IMR-90 (cell line): ENCODE measurements around the gene ACOXL. TPM values are rescaled to one million over a fixed set of nuclear protein-coding genes. Genes with fewer than 3 reads are reported as not detected.

Experiments used
- ATAC-seq: fragments of 200-7000 bp; cut with Tn5 transposase; 2 replicates; pipeline ENCODE4 v1.9.1; 2020; ENCODE audit warnings: low read depth, mild to moderate bottlenecking, moderate library complexity
- BruUV-seq: library from RNA; stranded (reverse); fragments of 400-500 nt; replicated peaks from 2 replicates; lab custom pipeline; 2021; lab: Mats Ljungman, UMichigan
- CTCF ChIA-PET: fragments of 300-600 bp; formaldehyde crosslinking; extraction: SDS; loops from one replicate; lab custom pipeline; 2021; ENCODE audit warnings: antibody characterized with exemption; lab: Yijun Ruan, JAX
- POLR2A ChIA-PET: fragments of 300-600 bp; sonication (Branson Sonifier 250); formaldehyde crosslinking; loops from one replicate; lab custom pipeline; 2022; ENCODE audit warnings: antibody characterized with exemption; ENCODE audit not compliant: unreplicated experiment; lab: Charles Lee
- DNase-seq: peaks from one replicate; pipeline ENCODE4 v3.0.0; 2013
- H2AFZ ChIP-seq: replicated peaks from 2 replicates; pipeline ENCODE3; 2013; ENCODE audit warnings: low read length, mild to moderate bottlenecking; ENCODE audit not compliant: poor library complexity
- H2AK5ac ChIP-seq: 2 replicates; pipeline ENCODE4 v1.6.1; 2013; ENCODE audit warnings: low read depth, low read length, inconsistent platforms
- H2AK9ac ChIP-seq: replicated peaks from 2 replicates; pipeline ENCODE3; 2013; ENCODE audit warnings: mild to moderate bottlenecking, low read depth, low read length, moderate library complexity; ENCODE audit not compliant: poor library complexity
- H2BK120ac ChIP-seq: 2 replicates; pipeline ENCODE4 v1.6.1; 2013; ENCODE audit warnings: low read depth, low read length, inconsistent platforms
- H2BK15ac ChIP-seq: 3 replicates; pipeline ENCODE4 v1.6.1; 2013; ENCODE audit warnings: low read depth, low read length, inconsistent platforms
- H2BK20ac ChIP-seq: 2 replicates; pipeline ENCODE4 v1.6.1; 2013; ENCODE audit warnings: low read depth, mild to moderate bottlenecking, inconsistent platforms, low read length, moderate library complexity
- H2BK5ac ChIP-seq: 2 replicates; pipeline ENCODE4 v1.6.1; 2013; ENCODE audit warnings: mild to moderate bottlenecking, low read depth, low read length, inconsistent platforms; ENCODE audit not compliant: poor library complexity, severe bottlenecking
- H3K14ac ChIP-seq: replicated peaks from 2 replicates; pipeline ENCODE4 v1.6.1; 2013; ENCODE audit warnings: low read depth, low read length, inconsistent platforms
- H3K18ac ChIP-seq: 2 replicates; pipeline ENCODE4 v1.6.1; 2013; ENCODE audit warnings: low read depth, low read length, control low read depth
- H3K23ac ChIP-seq: 2 replicates; pipeline ENCODE4 v1.6.1; 2013; ENCODE audit warnings: low read depth, low read length, inconsistent platforms
- H3K27ac ChIP-seq: 2 replicates; pipeline ENCODE4 v1.5.1; 2013; ENCODE audit warnings: mild to moderate bottlenecking, control low read depth, low read length; ENCODE audit not compliant: insufficient read depth
- H3K27me3 ChIP-seq: 2 replicates; pipeline ENCODE4 v1.6.1; 2013; ENCODE audit warnings: low read length; ENCODE audit not compliant: control insufficient read depth, insufficient read depth
- H3K36me3 ChIP-seq: 2 replicates; pipeline ENCODE4 v1.6.1; 2013; ENCODE audit warnings: low read length, mixed read lengths; ENCODE audit not compliant: control insufficient read depth, insufficient read depth
- H3K4ac ChIP-seq: 2 replicates; pipeline ENCODE4 v1.6.1; 2013; ENCODE audit warnings: low read depth, low read length, inconsistent platforms
- H3K4me1 ChIP-seq: 2 replicates; pipeline ENCODE4 v1.6.1; 2013; ENCODE audit warnings: low read length, mixed read lengths; ENCODE audit not compliant: control insufficient read depth, insufficient read depth
- H3K4me2 ChIP-seq: 2 replicates; pipeline ENCODE4 v1.6.1; 2013; ENCODE audit warnings: low read depth, mild to moderate bottlenecking, control low read depth, low read length, moderate library complexity
- H3K4me3 ChIP-seq: 2 replicates; pipeline ENCODE4 v1.5.1; 2013; ENCODE audit warnings: low read depth, mild to moderate bottlenecking, control low read depth, low read length, moderate library complexity; ENCODE audit not compliant: insufficient read depth
- H3K56ac ChIP-seq: 2 replicates; pipeline ENCODE4 v1.6.1; 2013; ENCODE audit warnings: low read length, inconsistent platforms; ENCODE audit not compliant: insufficient read depth; ENCODE audit errors: extremely low read depth
- H3K79me1 ChIP-seq, 2 experiments: 2 replicates each; pipeline ENCODE4 v1.6.1; 2013; ENCODE audit warnings: low read length in 2 of 2, inconsistent platforms in 1 of 2, low read depth in 1 of 2
- H3K9ac ChIP-seq: 2 replicates; pipeline ENCODE4 v1.6.1; 2013; ENCODE audit warnings: low read depth, low read length, control low read depth
- H3K9me1 ChIP-seq: 2 replicates; pipeline ENCODE4 v1.6.1; 2013; ENCODE audit warnings: low read length, inconsistent platforms; ENCODE audit not compliant: insufficient read depth
- H3K9me3 ChIP-seq: 2 replicates; pipeline ENCODE4 v1.6.1; 2013; ENCODE audit warnings: low read length; ENCODE audit not compliant: control insufficient read depth, insufficient read depth
- H4K20me1 ChIP-seq: 2 replicates; pipeline ENCODE4 v1.6.1; 2013; ENCODE audit warnings: low read length, inconsistent platforms; ENCODE audit not compliant: insufficient read depth
- H4K5ac ChIP-seq: 2 replicates; pipeline ENCODE4 v1.6.1; 2013; ENCODE audit warnings: mild to moderate bottlenecking, low read depth, low read length, control low read depth
- H4K8ac ChIP-seq, 2 experiments: 2 replicates each; pipeline ENCODE4 v1.6.1; 2013; ENCODE audit warnings: low read depth in 2 of 2, low read length in 2 of 2, control low read depth in 1 of 2, inconsistent platforms in 1 of 2
- H4K91ac ChIP-seq: 2 replicates; pipeline ENCODE4 v1.6.1; 2013; ENCODE audit warnings: low read depth, low read length, inconsistent platforms; ENCODE audit not compliant: insufficient read depth
- BHLHE40 ChIP-seq: fragments of 150-350 bp; IDR thresholded peaks from 2 replicates; pipeline ENCODE4 v1.6.1; 2016; ENCODE audit warnings: mild to moderate bottlenecking, low read depth, low read length
- CEBPB ChIP-seq: IDR thresholded peaks from 2 replicates; pipeline ENCODE4 v1.6.1; 2012; ENCODE audit warnings: low read depth, low read length, improper control_type of control experiment
- CHD1 ChIP-seq: IDR thresholded peaks from 2 replicates; pipeline ENCODE4 v1.6.1; 2012; ENCODE audit warnings: low read depth, low read length, improper control_type of control experiment
- FOS ChIP-seq: fragments of 150-350 bp; IDR thresholded peaks from 2 replicates; pipeline ENCODE4 v1.6.1; 2016; ENCODE audit warnings: low read depth, low read length
- MAFK ChIP-seq: IDR thresholded peaks from 2 replicates; pipeline ENCODE4 v1.6.1; 2012; ENCODE audit warnings: low read depth, low read length, improper control_type of control experiment
- MAZ ChIP-seq: IDR thresholded peaks from 2 replicates; pipeline ENCODE4 v1.6.1; 2012; ENCODE audit warnings: low read depth, mild to moderate bottlenecking, low read length, improper control_type of control experiment, moderate library complexity, borderline replicate concordance
- MXI1 ChIP-seq: IDR thresholded peaks from 2 replicates; pipeline ENCODE4 v1.6.1; 2012; ENCODE audit warnings: low read depth, mild to moderate bottlenecking, low read length, moderate library complexity, borderline replicate concordance
- NFE2L2 ChIP-seq: fragments of 150-350 bp; IDR thresholded peaks from 2 replicates; pipeline ENCODE4 v1.6.1; 2016; ENCODE audit warnings: low read depth, mild to moderate bottlenecking, low read length
- POLR2A ChIP-seq: IDR thresholded peaks from 2 replicates; pipeline ENCODE4 v1.6.1; 2012; ENCODE audit warnings: mild to moderate bottlenecking, low read depth, low read length
- RAD21 ChIP-seq: IDR thresholded peaks from 2 replicates; pipeline ENCODE4 v1.6.1; 2012; ENCODE audit warnings: low read length, improper control_type of control experiment
- RCOR1 ChIP-seq: IDR thresholded peaks from 2 replicates; pipeline ENCODE4 v1.6.1; 2012; ENCODE audit warnings: mild to moderate bottlenecking, low read length, improper control_type of control experiment; ENCODE audit not compliant: insufficient replicate concordance
- RFX5 ChIP-seq: IDR thresholded peaks from 2 replicates; pipeline ENCODE4 v1.8.0; 2012; ENCODE audit warnings: low read depth, mild to moderate bottlenecking, low read length, moderate library complexity
- SMC3 ChIP-seq: fragments of 150-350 bp; IDR thresholded peaks from 2 replicates; pipeline ENCODE4 v1.6.1; 2016; ENCODE audit warnings: low read depth, mild to moderate bottlenecking, antibody characterized with exemption, low read length, moderate library complexity
- WGBS, 2 experiments: methylation state at CpG; one replicate each; pipeline versions ENCODE4 v1.1.5 to v1.1.7; 2013; ENCODE audit warnings: missing lambda C conversion rate in 2 of 2; ENCODE audit not compliant: insufficient read length in 1 of 2; ENCODE audit errors: extremely low coverage in 2 of 2; 5-methylcytosine and 5-hydroxymethylcytosine counted together
- dilution Hi-C: fragments of 300-500 bp; cut with HindIII; formaldehyde crosslinking; loops from one replicate; pipeline ENCODE4 v1.14.3; 2018; ENCODE audit warnings: low sequenced_read_pairs; ENCODE audit not compliant: unreplicated experiment
- in situ Hi-C: fragments of 300-500 bp; cut with MboI; formaldehyde crosslinking; loops from 3 replicates; pipeline ENCODE4 v1.14.3; 2019; ENCODE audit warnings: low sequenced_read_pairs, inconsistent platforms, mixed read lengths
- intact Hi-C: fragments of 100-400 bp; cut with micrococcal nuclease; formaldehyde crosslinking; loops from 2 replicates; pipeline ENCODE4 v1.10.0; 2022
- polyA plus RNA-seq, 3 experiments: library from polyadenylated mRNA; depleted of rRNA; stranded (reverse); fragments of >200 nt; gene quantifications; 2 replicates each; pipeline ENCODE4 v1.2.3, GENCODE V29; 2012; ENCODE audit warnings: low replicate concordance in 1 of 3
- total RNA-seq: library from RNA; depleted of rRNA; stranded (reverse); fragments of >200 nt; gene quantifications from 2 replicates; pipeline ENCODE4 v1.2.3, GENCODE V29; 2012
- TF ChIP-seq, protein P1 (sequence below): fragments of 150-350 bp; IDR thresholded peaks from 2 replicates; pipeline ENCODE4 v1.6.1; 2016; ENCODE audit warnings: low read depth, mild to moderate bottlenecking, low read length, moderate library complexity, borderline replicate concordance
- TF ChIP-seq, protein P2 (sequence below): conservative IDR thresholded peaks from 2 replicates; pipeline ENCODE4 v1.5.1; 2012; ENCODE audit warnings: mild to moderate bottlenecking, low read depth, low read length, improper control_type of control experiment
- TF ChIP-seq, protein P3 (sequence below): fragments of 150-350 bp; IDR thresholded peaks from 2 replicates; pipeline ENCODE4 v1.6.1; 2017; ENCODE audit warnings: mild to moderate bottlenecking, antibody characterized with exemption, low read length, low read depth

The ACOXL gene
- total and polyA plus RNA-seq, 2 of the 4 experiments (the other 2 are of a cell fraction): not detected

DNA sequence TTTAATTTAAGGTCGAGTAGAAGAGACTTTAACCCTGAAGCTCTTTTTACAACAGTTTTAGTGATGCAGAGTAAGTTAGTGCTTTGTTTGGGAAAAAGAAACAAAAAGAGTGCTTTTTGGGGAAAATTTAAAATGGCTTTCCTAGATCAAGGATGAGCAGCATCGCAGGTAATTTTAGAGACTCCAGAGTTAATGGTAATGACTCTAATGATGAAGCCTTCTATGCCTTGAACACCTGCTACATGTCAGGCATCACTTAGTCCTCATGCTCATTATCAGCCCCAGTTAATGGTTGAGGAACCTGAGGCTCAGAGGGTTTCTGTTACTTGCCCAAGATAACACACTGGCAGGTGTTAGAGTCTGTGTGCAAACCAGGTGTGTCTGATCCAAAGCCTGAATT is 167.8 kb downstream of the ACOXL start:
- BruUV-seq: no TSS peak
- Histone ChIP-seq H4K8ac (no peak overlapping the region), H3K56ac (no peak overlapping the region), H3K18ac (no peak overlapping the region), H3K4me3 (no peak overlapping the region), H3K4ac (no peak overlapping the region), H4K20me1 (no peaks in the 10 kb centered on the region), H2AK5ac (no peak overlapping the region), H2BK120ac (no peak overlapping the region), H3K9me1 (no peaks in the 10 kb centered on the region), H2BK5ac (no peak overlapping the region), H3K4me2 (no peak overlapping the region), H3K27ac (no peak overlapping the region), H3K4me1 (no peaks in the 10 kb centered on the region), H4K91ac (no peak overlapping the region), H2AFZ (no peak overlapping the region), H3K9ac (no peak overlapping the region), H3K27me3 (peaks cover 7% of the 10 kb centered on the region; the same call in 1 of the 2 replicates), H2BK15ac (no peak overlapping the region), H3K23ac (no peak overlapping the region), H4K5ac (no peak overlapping the region), H2BK20ac (no peak overlapping the region), H3K14ac (no peak overlapping the region), H2AK9ac (no peak overlapping the region), H3K9me3 (no peaks in the 10 kb centered on the region), H3K79me1 (no peaks in the 10 kb centered on the region), H3K36me3 (no peaks in the 10 kb centered on the region)
- in situ Hi-C loops (no loop called here), dilution Hi-C loops (no loop called here), intact Hi-C loops (no loop called here)
- no peak for DNase-seq
- ChIA-PET POLR2A (no interaction called here), CTCF (interaction anchor here (0.6 kb wide), 1 partner anchor 114 kb away, joined by 3 read pairs; no protein-coding TSS in a partner anchor)
- no peak for ATAC-seq
- TF ChIP-seq RAD21 (no peak), MXI1 (no peak), MAFK (no peak), RCOR1 (no peak), MAZ (no peak), NFE2L2 (no peak), CEBPB (no peak), RFX5 (no peak), SMC3 (no peak), BHLHE40 (no peak), FOS (no peak), POLR2A (no peak), CHD1 (no peak)
- TF ChIP-seq, protein P1, sequence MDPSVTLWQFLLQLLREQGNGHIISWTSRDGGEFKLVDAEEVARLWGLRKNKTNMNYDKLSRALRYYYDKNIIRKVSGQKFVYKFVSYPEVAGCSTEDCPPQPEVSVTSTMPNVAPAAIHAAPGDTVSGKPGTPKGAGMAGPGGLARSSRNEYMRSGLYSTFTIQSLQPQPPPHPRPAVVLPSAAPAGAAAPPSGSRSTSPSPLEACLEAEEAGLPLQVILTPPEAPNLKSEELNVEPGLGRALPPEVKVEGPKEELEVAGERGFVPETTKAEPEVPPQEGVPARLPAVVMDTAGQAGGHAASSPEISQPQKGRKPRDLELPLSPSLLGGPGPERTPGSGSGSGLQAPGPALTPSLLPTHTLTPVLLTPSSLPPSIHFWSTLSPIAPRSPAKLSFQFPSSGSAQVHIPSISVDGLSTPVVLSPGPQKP: no peak
- TF ChIP-seq, protein P2, sequence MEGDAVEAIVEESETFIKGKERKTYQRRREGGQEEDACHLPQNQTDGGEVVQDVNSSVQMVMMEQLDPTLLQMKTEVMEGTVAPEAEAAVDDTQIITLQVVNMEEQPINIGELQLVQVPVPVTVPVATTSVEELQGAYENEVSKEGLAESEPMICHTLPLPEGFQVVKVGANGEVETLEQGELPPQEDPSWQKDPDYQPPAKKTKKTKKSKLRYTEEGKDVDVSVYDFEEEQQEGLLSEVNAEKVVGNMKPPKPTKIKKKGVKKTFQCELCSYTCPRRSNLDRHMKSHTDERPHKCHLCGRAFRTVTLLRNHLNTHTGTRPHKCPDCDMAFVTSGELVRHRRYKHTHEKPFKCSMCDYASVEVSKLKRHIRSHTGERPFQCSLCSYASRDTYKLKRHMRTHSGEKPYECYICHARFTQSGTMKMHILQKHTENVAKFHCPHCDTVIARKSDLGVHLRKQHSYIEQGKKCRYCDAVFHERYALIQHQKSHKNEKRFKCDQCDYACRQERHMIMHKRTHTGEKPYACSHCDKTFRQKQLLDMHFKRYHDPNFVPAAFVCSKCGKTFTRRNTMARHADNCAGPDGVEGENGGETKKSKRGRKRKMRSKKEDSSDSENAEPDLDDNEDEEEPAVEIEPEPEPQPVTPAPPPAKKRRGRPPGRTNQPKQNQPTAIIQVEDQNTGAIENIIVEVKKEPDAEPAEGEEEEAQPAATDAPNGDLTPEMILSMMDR: no peak
- TF ChIP-seq, protein P3, sequence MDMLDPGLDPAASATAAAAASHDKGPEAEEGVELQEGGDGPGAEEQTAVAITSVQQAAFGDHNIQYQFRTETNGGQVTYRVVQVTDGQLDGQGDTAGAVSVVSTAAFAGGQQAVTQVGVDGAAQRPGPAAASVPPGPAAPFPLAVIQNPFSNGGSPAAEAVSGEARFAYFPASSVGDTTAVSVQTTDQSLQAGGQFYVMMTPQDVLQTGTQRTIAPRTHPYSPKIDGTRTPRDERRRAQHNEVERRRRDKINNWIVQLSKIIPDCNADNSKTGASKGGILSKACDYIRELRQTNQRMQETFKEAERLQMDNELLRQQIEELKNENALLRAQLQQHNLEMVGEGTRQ: no peak
- WGBS, 2 experiments: no CpG with 5 or more reads among the region's 2 CpGs
